ENCODE results near the gene GET4. TPM values are rescaled to one million over a fixed set of nuclear protein-coding genes. Genes with fewer than 3 reads are reported as not detected.
"Not testable (repeated sequence)": the region's sequence is repeated elsewhere in the genome, so short reads cannot be mapped to it uniquely, and the experiment has no call there.

Gene GET4
- total RNA-seq, 1 donor from 2014 or later = 41.0 TPM

GRCh38 chr7:940599-941408 lies 64.5 kb downstream of the GET4 start:
- peaks cover 22% of the 10 kb centered on the region for H3K4me1 Mint-ChIP-seq
- H3K27ac Mint-ChIP-seq = peak overlapping the region; percentile 92
- H3K4me3 Mint-ChIP-seq = peak overlapping the region; percentile 46
- H3K27me3 Mint-ChIP-seq = peaks cover 2% of the 10 kb centered on the region
- no peak for DNase-seq
- H3K36me3 Mint-ChIP-seq (ENCODE audit: low read depth) = peaks cover 26% of the 10 kb centered on the region
- peaks cover 7% of the 10 kb centered on the region for H3K9me3 Mint-ChIP-seq
- intact Hi-C loops (cut with micrococcal nuclease) = loop anchor here (1.0 kb wide), 1 partner anchor 18 kb away; no protein-coding TSS in a partner anchor

DNA sequence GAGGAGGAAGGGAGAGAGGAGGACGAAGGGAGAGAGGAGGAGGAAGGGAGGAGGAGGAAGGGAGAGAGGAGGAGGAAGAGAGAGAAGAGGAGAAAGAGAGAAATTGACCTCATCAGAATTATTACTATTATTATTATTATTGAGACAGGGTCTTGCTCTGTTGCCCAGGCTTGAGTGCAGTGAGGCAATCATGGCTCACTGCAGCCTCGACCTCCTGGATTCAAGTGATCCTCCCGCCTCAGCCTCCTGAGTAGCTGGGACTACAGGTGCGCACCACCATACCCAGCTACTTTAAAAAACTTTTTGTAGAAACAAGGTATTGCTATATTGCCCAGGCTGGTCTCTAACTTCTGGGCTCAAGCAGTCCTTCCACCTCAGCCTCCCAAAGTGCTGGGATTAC lies 67.4 kb downstream of the GET4 start:
- Mint-ChIP-seq H3K4me1 (peaks cover 17% of the 10 kb centered on the region), H3K36me3 (ENCODE audit: low read depth) (peaks cover 18% of the 10 kb centered on the region)
- H3K27ac Mint-ChIP-seq; DNase-seq; H3K27me3 Mint-ChIP-seq; H3K9me3 Mint-ChIP-seq; H3K4me3 Mint-ChIP-seq; intact Hi-C loops (cut with micrococcal nuclease): not testable (repeated sequence)

GRCh38 chr7:944744-945143 lies 68.4 kb downstream of the GET4 start:
- peaks cover 16% of the 10 kb centered on the region for H3K36me3 Mint-ChIP-seq (ENCODE audit: low read depth)
- intact Hi-C loops (cut with micrococcal nuclease) = no loop called here
- H3K27me3 Mint-ChIP-seq = peaks cover 2% of the 10 kb centered on the region
- H3K4me3 Mint-ChIP-seq = no peak overlapping the region
- H3K27ac Mint-ChIP-seq = no peak overlapping the region
- no peak for DNase-seq
- H3K9me3 Mint-ChIP-seq = peaks cover 6% of the 10 kb centered on the region
- peaks cover 17% of the 10 kb centered on the region for H3K4me1 Mint-ChIP-seq

DNA sequence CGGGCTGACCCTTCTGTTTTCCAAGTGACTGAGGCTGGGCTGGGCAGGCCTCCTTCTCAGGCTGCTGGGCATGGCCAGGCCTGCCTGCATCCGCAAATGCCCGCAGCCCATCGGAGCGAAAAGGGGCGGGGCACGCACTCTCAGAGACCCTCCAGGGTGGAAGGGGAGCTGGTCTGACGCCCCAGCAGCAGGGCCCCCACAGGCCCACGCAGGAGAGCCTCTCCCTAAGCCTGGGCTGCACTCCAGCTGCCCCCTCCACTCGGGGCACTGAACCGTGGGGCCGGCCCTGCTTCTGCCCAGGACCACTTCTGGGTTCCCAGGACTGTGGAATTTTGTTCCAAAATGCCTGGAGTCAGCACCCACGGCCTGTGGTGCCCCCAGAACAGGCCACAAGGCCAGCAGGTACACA lies 68.8 kb downstream of the GET4 start:
- DNase-seq = no peak
- Mint-ChIP-seq H3K36me3 (ENCODE audit: low read depth) (peaks cover 12% of the 10 kb centered on the region), H3K9me3 (peaks cover 3% of the 10 kb centered on the region), H3K27ac (no peak overlapping the region), H3K4me1 (peaks cover 17% of the 10 kb centered on the region), H3K4me3 (no peak overlapping the region), H3K27me3 (peaks cover 2% of the 10 kb centered on the region)
- intact Hi-C loops (cut with micrococcal nuclease) = no loop called here

GRCh38 chr7:945556-946255 lies 69.4 kb downstream of the GET4 start:
- intact Hi-C loops (cut with micrococcal nuclease) = no loop called here
- Mint-ChIP-seq H3K4me1 (peaks cover 13% of the 10 kb centered on the region), H3K4me3 (no peak overlapping the region), H3K27me3 (peaks cover 2% of the 10 kb centered on the region), H3K9me3 (peaks cover 3% of the 10 kb centered on the region), H3K36me3 (ENCODE audit: low read depth) (peaks cover 9% of the 10 kb centered on the region), H3K27ac (no peak overlapping the region)
- no peak for DNase-seq

Other genes with a start within 250 kb of the GET4 start
- 49.4 and 50.6 TPM in 2 replicates for gene DNAAF5, start 149.9 kb upstream of the GET4 start, total RNA-seq
- gene PRKAR1B, start 149.3 kb upstream of the GET4 start, total RNA-seq = 39.4 and 47.0 TPM in 2 replicates
- gene SUN1, start 44.1 kb upstream of the GET4 start, total RNA-seq = 85.8 and 90.3 TPM in 2 replicates
- gene ADAP1, start 78.1 kb downstream of the GET4 start, total RNA-seq = 65.9 and 70.2 TPM in 2 replicates
- 15.3 and 22.4 TPM in 2 replicates for gene COX19, start 99.0 kb downstream of the GET4 start, total RNA-seq
- gene CYP2W1, start 106.6 kb downstream of the GET4 start, total RNA-seq = not detected in 2 replicates
- 2.5 and 4.1 TPM in 2 replicates for gene GPR146, start 168.0 kb downstream of the GET4 start, total RNA-seq
- 0.09 TPM in 1 of 2 replicates, not detected in the other for gene GPER1, start 211.6 kb downstream of the GET4 start, total RNA-seq